HCT116 (cell line): ENCODE data around the gene FAM120A. TPM values are rescaled to one million over a fixed set of nuclear protein-coding genes. Genes with fewer than 3 reads are reported as not detected.

Experiments
- ATAC-seq: fragments of 200-7000 bp; cut with Tn5 transposase; 2 replicates; pipeline ENCODE4 v1.9.1; 2020; ENCODE audit warnings: mild to moderate bottlenecking, moderate library complexity
- BruUV-seq: library from RNA; stranded (reverse); fragments of 400-500 nt; replicated peaks from 2 replicates; lab custom pipeline; 2021; lab: Mats Ljungman, UMichigan
- CTCF ChIA-PET: fragments of 300-600 bp; sonication (Branson Sonifier 250); formaldehyde crosslinking; loops from one replicate; lab custom pipeline; 2021; ENCODE audit warnings: antibody characterized with exemption; lab: Charles Lee
- POLR2A ChIA-PET: fragments of 300-600, 350-600 bp; sonication (Branson Sonifier 250); formaldehyde crosslinking; loops from one replicate; lab custom pipeline; 2021; ENCODE audit warnings: antibody characterized with exemption; lab: Charles Lee
- RAD21 ChIA-PET, 2 experiments: fragments of 300-600 bp; sonication (Branson Sonifier 250); formaldehyde crosslinking; loops; one replicate each; lab custom pipeline; 2023; ENCODE audit warnings: low total read pairs in 2 of 2; ENCODE audit not compliant: uncharacterized antibody in 2 of 2, unreplicated experiment in 2 of 2, low non-redundant PET in 1 of 2; lab: Charles Lee
- DNase-seq: peaks from one replicate; pipeline ENCODE4 v3.0.0-alpha.2; 2010; ENCODE audit warnings: low read depth, low spot score
- H2AFZ ChIP-seq: fragments of 200-600 bp; shearing (Covaris generic), sonication (generic); 2 replicates; pipeline ENCODE4 v1.6.1; 2017; ENCODE audit warnings: low read depth, mixed run types, mixed read lengths, antibody characterized with exemption, low read length; ENCODE audit not compliant: poor library complexity, severe bottlenecking
- H3K27ac ChIP-seq: 2 replicates; pipeline ENCODE4 v1.5.1; 2012; ENCODE audit warnings: low read depth, low read length
- H3K27me3 ChIP-seq: fragments of 200-600 bp; sonication (generic); 2 replicates; pipeline ENCODE4 v1.6.1; 2016; ENCODE audit warnings: mixed run types, low read length, mixed read lengths; ENCODE audit not compliant: insufficient read depth
- H3K36me3 ChIP-seq, 2 experiments: fragments of 200-500 bp in 1 of 2; fragments of 200-600 bp in 1 of 2; sonication (Bioruptor generic) in 1 of 2; sonication (generic) in 1 of 2; 2 replicates each; pipeline versions ENCODE4 v1.5.1 to v1.6.1; 2014 to 2016; ENCODE audit warnings: low read length in 2 of 2, inconsistent platforms in 1 of 2, mixed read lengths in 1 of 2, mixed run types in 1 of 2; ENCODE audit not compliant: insufficient read depth in 2 of 2, control insufficient read depth in 1 of 2
- H3K4me1 ChIP-seq, 2 experiments: fragments of 200-600 bp in 1 of 2; sonication (generic) in 1 of 2; 2 replicates each; pipeline versions ENCODE4 v1.5.1 to v1.6.1; 2012 to 2017; ENCODE audit warnings: low read length in 2 of 2, inconsistent platforms in 1 of 2, mild to moderate bottlenecking in 1 of 2, mixed read lengths in 1 of 2, mixed run types in 1 of 2, moderate library complexity in 1 of 2; ENCODE audit not compliant: insufficient read depth in 2 of 2, control insufficient read depth in 1 of 2
- H3K4me2 ChIP-seq: fragments of 200-600 bp; sonication (generic); 2 replicates; pipeline ENCODE4 v1.6.1; 2017; ENCODE audit warnings: mixed run types, low read length, mixed read lengths
- H3K4me3 ChIP-seq, 2 experiments: fragments of 200-600 bp in 1 of 2; sonication (generic) in 1 of 2; replicated peaks in 1 of 2; 2 replicates each; pipeline ENCODE4 v1.5.1; 2011 to 2016; ENCODE audit warnings: low read length in 2 of 2, control low read depth in 1 of 2, low read depth in 1 of 2, mild to moderate bottlenecking in 1 of 2, mixed read lengths in 1 of 2, mixed run types in 1 of 2
- H3K79me2 ChIP-seq: fragments of 200-600 bp; sonication (generic); 2 replicates; pipeline ENCODE4 v1.6.1; 2017; ENCODE audit warnings: mild to moderate bottlenecking, mixed run types, low read length, moderate library complexity, mixed read lengths; ENCODE audit not compliant: insufficient read depth
- H3K9ac ChIP-seq: fragments of 200-600 bp; sonication (generic); 2 replicates; pipeline ENCODE4 v1.6.1; 2016; ENCODE audit warnings: low read length, mixed read lengths
- H3K9me2 ChIP-seq: fragments of 200-600 bp; sonication (generic), shearing (Covaris generic); 2 replicates; pipeline ENCODE4 v1.6.1; 2017; ENCODE audit warnings: mixed run types, mild to moderate bottlenecking, moderate library complexity; ENCODE audit not compliant: insufficient read depth
- H3K9me3 ChIP-seq, 2 experiments: fragments of 200-500 bp in 1 of 2; fragments of 200-600 bp in 1 of 2; sonication (Bioruptor generic) in 1 of 2; sonication (generic) in 1 of 2; 2 replicates each; pipeline ENCODE4 v1.6.1; 2014 to 2017; ENCODE audit warnings: low read length in 2 of 2, mixed read lengths in 2 of 2, inconsistent platforms in 1 of 2, low read depth in 1 of 2, mild to moderate bottlenecking in 1 of 2, mixed run types in 1 of 2, moderate library complexity in 1 of 2; ENCODE audit not compliant: control insufficient read depth in 1 of 2, insufficient read depth in 1 of 2
- H4K20me1 ChIP-seq: fragments of 200-600 bp; sonication (generic), shearing (Covaris generic); 2 replicates; pipeline ENCODE4 v1.6.1; 2017; ENCODE audit warnings: mixed run types, mild to moderate bottlenecking, moderate library complexity; ENCODE audit not compliant: insufficient read depth
- CBX3 ChIP-seq: IDR thresholded peaks from 2 replicates; pipeline ENCODE4 v1.6.1; 2012; ENCODE audit warnings: low read depth
- EZH2 ChIP-seq: fragments of 200-600 bp; sonication (generic); IDR thresholded peaks from 2 replicates; pipeline ENCODE4 v1.6.1; 2017; ENCODE audit warnings: antibody characterized with exemption, mixed run types
- EZH2phosphoT487 ChIP-seq: fragments of 200-600 bp; IDR thresholded peaks from 2 replicates; pipeline ENCODE4 v1.6.1; 2018; ENCODE audit warnings: antibody characterized with exemption, borderline replicate concordance
- FOSL1 ChIP-seq: IDR thresholded peaks from 2 replicates; pipeline ENCODE4 v1.6.1; 2012; ENCODE audit warnings: low read depth
- RAD21 ChIP-seq: IDR thresholded peaks from 2 replicates; pipeline ENCODE4 v1.6.1; 2012; ENCODE audit warnings: low read depth, mild to moderate bottlenecking
- TCF7L2 ChIP-seq: IDR thresholded peaks from 2 replicates; pipeline ENCODE4 v1.7.0; 2011; ENCODE audit warnings: borderline replicate concordance, inconsistent platforms; ENCODE audit not compliant: insufficient read depth, insufficient read length; ENCODE audit errors: extremely low read depth
- YY1 ChIP-seq: IDR thresholded peaks from 2 replicates; pipeline ENCODE4 v1.6.1; 2011; ENCODE audit warnings: low read length, low read depth, moderate library complexity, mild to moderate bottlenecking; ENCODE audit not compliant: insufficient replicate concordance; ENCODE audit errors: extremely low read depth
- ZFX ChIP-seq: fragments of 450-650 bp; IDR thresholded peaks from 2 replicates; pipeline ENCODE4 v1.6.1; 2017
- ZNF274 ChIP-seq: fragments of 200-500 bp; sonication (Bioruptor generic); IDR thresholded peaks from 2 replicates; pipeline ENCODE4 v1.6.1; 2014; ENCODE audit warnings: mild to moderate bottlenecking, low read depth, low read length, inconsistent platforms
- intact Hi-C: fragments of 100-400 bp; cut with micrococcal nuclease; formaldehyde crosslinking; loops from 2 replicates; pipeline ENCODE4 v1.10.0; 2022
- total RNA-seq: library from RNA; stranded (reverse); gene quantifications from one replicate; pipeline ENCODE4 v1.2.1, GENCODE V29; 2021; ENCODE audit not compliant: unreplicated experiment
- TF ChIP-seq, protein P1 (sequence below): IDR thresholded peaks from 2 replicates; pipeline ENCODE4 v1.6.1; 2012
- TF ChIP-seq, protein P2 (sequence below): IDR thresholded peaks from 2 replicates; pipeline ENCODE4 v1.6.1; 2012; ENCODE audit warnings: low read depth
- TF ChIP-seq, protein P3 (sequence below): IDR thresholded peaks from 2 replicates; pipeline ENCODE4 v1.6.1; 2011; ENCODE audit warnings: mild to moderate bottlenecking, low read length, moderate library complexity; ENCODE audit not compliant: insufficient replicate concordance; ENCODE audit errors: extremely low read depth

FAM120A gene
- total RNA-seq, 1 experiment from 2014 or later: 122 TPM

DNA sequence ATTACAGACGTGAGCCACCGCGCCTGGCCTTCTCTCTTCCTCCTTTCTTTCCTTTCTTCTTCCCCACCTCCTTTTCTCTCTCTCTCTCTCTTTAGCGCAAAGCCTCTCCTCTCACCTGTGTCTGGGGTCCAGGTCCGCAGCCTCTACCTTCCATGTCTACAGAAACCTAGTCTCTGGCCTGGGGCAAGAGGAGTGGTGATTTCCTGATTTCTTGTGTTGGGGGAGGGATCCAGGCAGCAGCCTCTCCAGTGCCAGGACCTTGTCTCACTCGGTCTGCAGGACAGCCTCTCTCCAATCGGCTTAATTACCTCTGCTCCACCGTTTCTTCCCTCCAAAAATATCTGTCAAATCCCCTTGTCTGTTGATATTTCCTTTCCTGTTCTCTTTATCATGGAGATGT is 16.1 kb upstream of the FAM120A start:
- ChIA-PET RAD21 (no interaction called here), CTCF (no interaction called here), POLR2A (no interaction called here)
- H3K4me1 ChIP-seq: no peaks in the 10 kb centered on the region
- H3K4me2 ChIP-seq: no peak overlapping the region
- DNase-seq (no peak), ATAC-seq (no peak)
- BruUV-seq: no TSS peak
- intact Hi-C loops: no loop called here
- no peaks in the 10 kb centered on the region for H3K9me3 ChIP-seq
- H3K27ac ChIP-seq: no peak overlapping the region
- H3K27me3 ChIP-seq: no peaks in the 10 kb centered on the region
- no peaks in the 10 kb centered on the region for H3K36me3 ChIP-seq
- no peak overlapping the region for H2AFZ ChIP-seq
- H4K20me1 ChIP-seq: no peaks in the 10 kb centered on the region
- TF ChIP-seq, protein P1, sequence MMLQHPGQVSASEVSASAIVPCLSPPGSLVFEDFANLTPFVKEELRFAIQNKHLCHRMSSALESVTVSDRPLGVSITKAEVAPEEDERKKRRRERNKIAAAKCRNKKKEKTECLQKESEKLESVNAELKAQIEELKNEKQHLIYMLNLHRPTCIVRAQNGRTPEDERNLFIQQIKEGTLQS: no peak
- TF ChIP-seq, protein P2, sequence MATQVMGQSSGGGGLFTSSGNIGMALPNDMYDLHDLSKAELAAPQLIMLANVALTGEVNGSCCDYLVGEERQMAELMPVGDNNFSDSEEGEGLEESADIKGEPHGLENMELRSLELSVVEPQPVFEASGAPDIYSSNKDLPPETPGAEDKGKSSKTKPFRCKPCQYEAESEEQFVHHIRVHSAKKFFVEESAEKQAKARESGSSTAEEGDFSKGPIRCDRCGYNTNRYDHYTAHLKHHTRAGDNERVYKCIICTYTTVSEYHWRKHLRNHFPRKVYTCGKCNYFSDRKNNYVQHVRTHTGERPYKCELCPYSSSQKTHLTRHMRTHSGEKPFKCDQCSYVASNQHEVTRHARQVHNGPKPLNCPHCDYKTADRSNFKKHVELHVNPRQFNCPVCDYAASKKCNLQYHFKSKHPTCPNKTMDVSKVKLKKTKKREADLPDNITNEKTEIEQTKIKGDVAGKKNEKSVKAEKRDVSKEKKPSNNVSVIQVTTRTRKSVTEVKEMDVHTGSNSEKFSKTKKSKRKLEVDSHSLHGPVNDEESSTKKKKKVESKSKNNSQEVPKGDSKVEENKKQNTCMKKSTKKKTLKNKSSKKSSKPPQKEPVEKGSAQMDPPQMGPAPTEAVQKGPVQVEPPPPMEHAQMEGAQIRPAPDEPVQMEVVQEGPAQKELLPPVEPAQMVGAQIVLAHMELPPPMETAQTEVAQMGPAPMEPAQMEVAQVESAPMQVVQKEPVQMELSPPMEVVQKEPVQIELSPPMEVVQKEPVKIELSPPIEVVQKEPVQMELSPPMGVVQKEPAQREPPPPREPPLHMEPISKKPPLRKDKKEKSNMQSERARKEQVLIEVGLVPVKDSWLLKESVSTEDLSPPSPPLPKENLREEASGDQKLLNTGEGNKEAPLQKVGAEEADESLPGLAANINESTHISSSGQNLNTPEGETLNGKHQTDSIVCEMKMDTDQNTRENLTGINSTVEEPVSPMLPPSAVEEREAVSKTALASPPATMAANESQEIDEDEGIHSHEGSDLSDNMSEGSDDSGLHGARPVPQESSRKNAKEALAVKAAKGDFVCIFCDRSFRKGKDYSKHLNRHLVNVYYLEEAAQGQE: no peak
- TF ChIP-seq EZH2: no peak
- no peaks in the 10 kb centered on the region for H3K9me2 ChIP-seq
- no peaks in the 10 kb centered on the region for H3K79me2 ChIP-seq
- no peak overlapping the region for H3K9ac ChIP-seq
- no peak overlapping the region for H3K4me3 ChIP-seq

DNA sequence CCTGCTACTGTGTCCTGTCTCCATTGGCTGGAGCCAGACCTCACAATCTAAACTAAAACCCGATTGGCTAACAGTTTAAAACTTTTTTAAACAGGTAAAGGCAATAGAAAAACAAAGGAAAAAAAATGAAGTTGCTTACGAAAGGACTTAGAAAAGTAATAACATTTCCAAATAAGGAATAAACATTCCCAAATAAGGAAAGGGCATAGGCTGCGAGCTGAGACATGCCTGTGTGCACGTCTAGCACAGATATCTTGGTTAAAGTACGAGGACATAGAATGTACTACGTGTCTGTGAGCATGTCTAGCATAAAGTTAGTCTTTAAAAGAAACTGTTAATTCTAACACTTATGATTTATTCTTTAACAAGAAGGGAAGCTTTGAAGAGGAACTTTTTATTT is 15.3 kb upstream of the FAM120A start:
- no TSS peak for BruUV-seq
- ATAC-seq (no peak), DNase-seq (no peak)
- H3K4me3 ChIP-seq: no peak overlapping the region
- H2AFZ ChIP-seq: no peak overlapping the region
- H3K36me3 ChIP-seq: no peaks in the 10 kb centered on the region
- H3K79me2 ChIP-seq: no peaks in the 10 kb centered on the region
- ChIA-PET POLR2A (no interaction called here), RAD21 (no interaction called here), CTCF (interaction anchor here (1.0 kb wide), 1 partner anchor 8 kb away, joined by 3 read pairs; no protein-coding TSS in a partner anchor)
- intact Hi-C loops: no loop called here
- H3K4me1 ChIP-seq: no peaks in the 10 kb centered on the region
- H3K4me2 ChIP-seq: no peak overlapping the region
- TF ChIP-seq FOSL1 (no peak), TCF7L2 (no peak), EZH2phosphoT487 (no peak), ZFX (no peak), CBX3 (no peak), YY1 (no peak), ZNF274 (no peak), RAD21 (no peak)
- TF ChIP-seq, protein P1: no peak
- TF ChIP-seq, protein P3, sequence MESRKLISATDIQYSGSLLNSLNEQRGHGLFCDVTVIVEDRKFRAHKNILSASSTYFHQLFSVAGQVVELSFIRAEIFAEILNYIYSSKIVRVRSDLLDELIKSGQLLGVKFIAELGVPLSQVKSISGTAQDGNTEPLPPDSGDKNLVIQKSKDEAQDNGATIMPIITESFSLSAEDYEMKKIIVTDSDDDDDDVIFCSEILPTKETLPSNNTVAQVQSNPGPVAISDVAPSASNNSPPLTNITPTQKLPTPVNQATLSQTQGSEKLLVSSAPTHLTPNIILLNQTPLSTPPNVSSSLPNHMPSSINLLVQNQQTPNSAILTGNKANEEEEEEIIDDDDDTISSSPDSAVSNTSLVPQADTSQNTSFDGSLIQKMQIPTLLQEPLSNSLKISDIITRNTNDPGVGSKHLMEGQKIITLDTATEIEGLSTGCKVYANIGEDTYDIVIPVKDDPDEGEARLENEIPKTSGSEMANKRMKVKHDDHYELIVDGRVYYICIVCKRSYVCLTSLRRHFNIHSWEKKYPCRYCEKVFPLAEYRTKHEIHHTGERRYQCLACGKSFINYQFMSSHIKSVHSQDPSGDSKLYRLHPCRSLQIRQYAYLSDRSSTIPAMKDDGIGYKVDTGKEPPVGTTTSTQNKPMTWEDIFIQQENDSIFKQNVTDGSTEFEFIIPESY: no peak
- H3K27ac ChIP-seq: no peak overlapping the region
- H3K9me3 ChIP-seq: no peaks in the 10 kb centered on the region
- H3K9me2 ChIP-seq: no peaks in the 10 kb centered on the region
- H3K9ac ChIP-seq: no peak overlapping the region
- H4K20me1 ChIP-seq: no peaks in the 10 kb centered on the region
- H3K27me3 ChIP-seq: no peaks in the 10 kb centered on the region
